Kasumi-1 (cell line): ENCODE results near the gene SIGLEC5.

Experiments
- DNase-seq, 2 experiments: peaks; one replicate each; lab custom pipeline; 2025; lab: John Stamatoyannopoulos, UW

SIGLEC5 gene

DNA sequence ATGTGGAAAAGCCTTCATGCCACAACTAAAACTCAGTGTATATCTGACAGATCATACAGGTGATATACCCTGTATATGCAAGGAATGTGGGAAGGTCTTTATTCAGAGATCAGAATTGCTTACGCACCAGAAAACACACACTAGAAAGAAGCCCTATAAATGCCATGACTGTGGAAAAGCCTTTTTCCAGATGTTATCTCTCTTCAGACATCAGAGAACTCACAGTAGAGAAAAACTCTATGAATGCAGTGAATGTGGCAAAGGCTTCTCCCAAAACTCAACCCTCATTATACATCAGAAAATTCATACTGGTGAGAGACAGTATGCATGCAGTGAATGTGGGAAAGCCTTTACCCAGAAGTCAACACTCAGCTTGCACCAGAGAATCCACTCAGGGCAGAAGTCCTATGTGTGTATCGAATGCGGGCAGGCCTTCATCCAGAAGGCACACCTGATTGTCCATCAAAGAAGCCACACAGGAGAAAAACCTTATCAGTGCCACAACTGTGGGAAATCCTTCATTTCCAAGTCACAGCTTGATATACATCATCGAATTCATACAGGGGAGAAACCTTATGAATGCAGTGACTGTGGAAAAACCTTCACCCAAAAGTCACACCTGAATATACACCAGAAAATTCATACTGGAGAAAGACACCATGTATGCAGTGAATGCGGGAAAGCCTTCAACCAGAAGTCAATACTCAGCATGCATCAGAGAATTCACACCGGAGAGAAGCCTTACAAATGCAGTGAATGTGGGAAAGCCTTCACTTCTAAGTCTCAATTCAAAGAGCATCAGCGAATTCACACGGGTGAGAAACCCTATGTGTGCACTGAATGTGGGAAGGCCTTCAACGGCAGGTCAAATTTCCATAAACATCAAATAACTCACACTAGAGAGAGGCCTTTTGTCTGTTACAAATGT, 42.7 kb downstream of the SIGLEC5 start:
- no peak for DNase-seq

DNA sequence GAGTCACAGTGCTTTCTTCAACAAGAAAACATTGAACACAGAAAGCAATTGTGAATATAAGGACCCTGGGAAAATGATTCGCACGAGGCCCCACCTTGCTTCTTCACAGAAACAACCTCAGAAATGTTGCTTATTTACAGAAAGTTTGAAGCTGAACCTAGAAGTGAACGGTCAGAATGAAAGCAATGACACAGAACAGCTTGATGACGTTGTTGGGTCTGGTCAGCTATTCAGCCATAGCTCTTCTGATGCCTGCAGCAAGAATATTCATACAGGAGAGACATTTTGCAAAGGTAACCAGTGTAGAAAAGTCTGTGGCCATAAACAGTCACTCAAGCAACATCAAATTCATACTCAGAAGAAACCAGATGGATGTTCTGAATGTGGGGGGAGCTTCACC, 43.4 kb downstream of the SIGLEC5 start:
- no peak for DNase-seq

DNA sequence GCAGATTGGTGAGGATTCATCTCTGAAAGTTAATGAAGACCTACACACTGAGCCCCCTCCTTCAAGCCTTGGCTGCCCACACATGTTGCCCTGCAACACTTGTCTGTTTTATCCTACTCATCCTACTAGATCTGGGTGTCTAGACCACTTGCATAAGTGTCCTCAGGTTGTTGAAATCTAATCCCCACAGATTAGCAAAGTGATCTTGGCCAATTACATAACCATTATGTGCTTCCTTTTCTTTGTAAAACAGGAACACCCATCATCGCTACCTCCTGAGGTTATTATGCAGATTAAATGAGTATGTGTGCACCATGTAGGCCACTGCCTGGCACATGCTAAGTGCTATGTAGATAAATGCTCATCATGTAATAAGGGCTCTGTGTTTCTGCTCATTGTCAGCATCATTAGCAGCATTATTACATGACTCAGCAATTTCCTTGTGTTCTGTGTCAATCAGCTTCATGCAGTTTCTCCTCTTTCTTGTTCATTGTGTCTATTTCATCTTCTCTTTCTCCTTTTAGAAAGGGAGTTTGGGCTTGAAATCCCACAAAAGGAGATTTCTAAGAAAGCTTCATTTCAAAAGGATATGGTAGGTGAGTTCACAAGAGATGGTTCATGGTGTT, 44.0 kb downstream of the SIGLEC5 start:
- peak; percentile 16 to 27 for DNase-seq

DNA sequence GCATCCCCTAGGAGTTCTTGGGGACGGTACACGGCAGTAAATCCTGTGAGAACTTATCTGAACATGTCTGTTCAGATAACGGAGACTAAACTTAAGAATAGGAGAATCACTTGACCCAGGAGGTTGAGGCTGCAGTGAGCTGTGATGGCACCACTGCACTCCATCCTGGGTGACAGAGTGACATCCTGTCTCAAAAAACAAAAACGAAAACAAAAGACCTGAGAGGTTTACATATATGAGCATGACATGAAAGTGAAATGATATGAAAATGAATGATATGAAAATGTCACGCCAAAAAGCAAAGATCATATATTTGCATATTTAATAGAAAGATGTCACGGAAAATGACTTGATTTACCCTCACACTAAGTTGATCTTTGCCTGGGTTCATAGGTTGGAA, 53.4 kb downstream of the SIGLEC5 start:
- DNase-seq = no peak

DNA sequence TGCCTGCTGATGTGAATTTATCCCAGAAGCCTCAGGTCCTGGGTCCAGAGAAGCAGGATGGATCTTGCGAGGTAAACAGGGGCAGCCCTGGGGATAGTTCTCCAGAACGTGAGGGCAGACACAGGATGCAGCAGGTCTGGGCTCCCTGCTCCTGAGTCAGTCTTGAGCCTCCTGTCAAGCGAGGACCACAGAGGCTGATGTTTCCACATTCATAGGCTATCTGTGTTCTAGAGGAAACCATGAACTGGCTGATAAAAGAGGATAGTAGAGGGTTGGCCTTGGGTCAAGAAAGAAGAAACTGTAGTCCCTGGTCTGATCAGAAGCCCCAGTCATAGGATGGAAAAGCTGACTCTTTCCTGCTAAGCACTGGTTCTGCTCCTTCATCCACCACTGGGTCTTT, 56.9 kb downstream of the SIGLEC5 start:
- no peak for DNase-seq

DNA sequence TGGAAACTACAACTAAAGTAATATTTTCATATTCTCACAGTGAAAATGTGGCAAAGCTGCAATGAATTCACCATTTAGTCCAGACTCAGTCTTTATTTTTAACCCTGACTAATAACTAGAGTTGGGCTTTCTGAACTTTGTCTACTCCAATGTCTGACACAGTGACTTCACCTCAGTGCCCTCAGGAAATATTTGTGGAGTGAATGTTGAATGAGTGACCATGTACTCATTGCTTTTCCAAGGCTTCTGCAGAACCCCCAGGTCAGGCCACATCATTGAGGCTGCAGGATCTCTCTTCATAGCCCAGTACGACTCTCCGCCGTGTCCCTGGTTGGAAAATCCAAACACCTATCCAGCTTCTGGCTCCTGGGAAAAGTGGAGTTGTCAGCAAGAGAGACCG, 57.3 kb downstream of the SIGLEC5 start:
- DNase-seq = no peak

DNA sequence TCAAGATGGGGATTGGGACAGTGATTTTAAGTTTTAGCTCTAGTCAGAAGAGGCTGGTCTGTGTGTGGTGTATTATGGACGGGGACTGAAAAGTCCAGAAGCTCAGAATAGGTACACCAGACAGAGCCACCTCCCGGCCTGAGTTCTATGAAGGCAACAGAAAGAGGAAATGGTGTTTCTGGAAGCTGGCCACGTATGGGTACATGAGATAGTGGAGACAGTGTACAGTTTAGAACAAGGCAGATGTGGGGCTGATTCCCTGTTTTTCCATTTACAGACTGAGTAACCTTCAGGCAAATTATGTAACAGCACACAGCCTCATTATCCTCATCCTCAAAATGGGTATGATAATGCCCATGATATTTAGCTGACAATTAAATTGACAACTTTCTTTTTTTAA, 57.8 kb downstream of the SIGLEC5 start:
- peak; percentile 32 to 37 for DNase-seq

DNA sequence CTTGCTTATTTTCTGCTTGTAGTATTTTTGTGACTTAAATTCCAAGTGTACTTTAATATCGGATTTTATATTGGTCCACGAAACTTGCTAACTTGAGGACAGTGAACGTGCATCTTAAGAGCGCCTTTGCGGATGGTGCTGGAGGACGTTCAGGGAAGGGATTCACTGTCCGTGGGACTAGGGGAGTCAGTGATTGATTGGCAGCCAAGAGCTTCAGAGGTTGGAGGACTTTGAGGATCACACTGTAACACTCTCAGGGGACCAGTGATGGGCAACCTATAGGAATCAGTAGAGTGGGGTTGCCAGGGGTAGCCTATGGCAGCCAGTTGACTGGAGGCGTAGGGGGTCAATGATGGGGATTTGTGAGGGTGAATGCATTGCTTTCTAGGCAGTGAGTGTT, 58.6 kb downstream of the SIGLEC5 start:
- DNase-seq = no peak

DNA sequence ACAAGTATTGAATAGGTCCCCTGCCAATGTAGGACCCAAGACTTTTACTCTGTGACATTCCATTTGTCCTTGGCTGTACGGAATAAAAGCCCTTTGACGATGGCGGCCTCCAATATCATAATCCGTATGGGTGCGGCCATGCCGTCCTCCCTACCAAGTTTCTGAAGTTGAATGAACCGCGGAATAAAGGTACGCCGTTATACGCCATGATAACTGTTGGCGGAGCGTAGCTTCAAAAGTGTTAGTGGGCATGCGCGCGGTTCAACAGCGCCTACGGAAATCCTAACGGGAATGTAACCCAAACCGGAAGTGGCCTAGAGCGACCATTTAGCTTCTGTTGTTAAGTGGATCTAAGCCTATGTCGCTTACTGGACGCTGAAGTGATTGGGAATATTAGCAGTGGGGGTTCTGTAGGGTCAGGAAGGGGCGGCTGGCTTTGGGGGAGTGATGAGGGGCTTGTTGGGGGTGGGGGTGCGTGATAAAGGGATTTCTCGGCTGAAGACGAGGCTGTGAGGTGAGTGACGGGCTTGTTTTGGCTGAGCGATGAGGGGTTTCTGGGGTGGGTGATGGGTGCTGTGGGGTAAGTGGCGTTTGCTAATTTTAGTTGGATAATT, 59.1 kb downstream of the SIGLEC5 start, which contains the start of gene ZNF175:
TSS of gene ZNF175 (plus strand) at position 322 of the 614 bp plus-strand sequence. CDS start 2,047 bp downstream, outside the sequence.
- DNase-seq = peak; percentile 93 to 94

DNA sequence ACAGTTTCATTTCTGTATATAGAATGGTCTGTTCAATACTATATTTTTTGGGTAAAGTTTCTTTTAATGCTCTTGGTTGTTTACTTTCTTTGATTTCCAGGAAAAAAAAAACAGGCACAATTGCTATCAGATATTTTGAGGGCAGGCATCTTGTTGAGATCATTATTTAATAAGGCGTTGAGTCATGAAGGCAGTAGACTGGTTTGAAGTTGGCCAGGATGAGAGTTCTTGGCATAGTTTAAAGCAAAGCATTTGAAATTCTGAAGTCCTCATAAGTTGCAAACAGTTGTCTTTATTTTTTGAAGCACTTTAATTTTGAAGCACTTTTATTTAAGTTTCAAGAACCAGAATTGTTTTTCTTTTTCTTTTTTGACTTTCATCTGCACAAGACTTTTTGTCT, 61.7 kb downstream of the SIGLEC5 start:
- DNase-seq = no peak

DNA sequence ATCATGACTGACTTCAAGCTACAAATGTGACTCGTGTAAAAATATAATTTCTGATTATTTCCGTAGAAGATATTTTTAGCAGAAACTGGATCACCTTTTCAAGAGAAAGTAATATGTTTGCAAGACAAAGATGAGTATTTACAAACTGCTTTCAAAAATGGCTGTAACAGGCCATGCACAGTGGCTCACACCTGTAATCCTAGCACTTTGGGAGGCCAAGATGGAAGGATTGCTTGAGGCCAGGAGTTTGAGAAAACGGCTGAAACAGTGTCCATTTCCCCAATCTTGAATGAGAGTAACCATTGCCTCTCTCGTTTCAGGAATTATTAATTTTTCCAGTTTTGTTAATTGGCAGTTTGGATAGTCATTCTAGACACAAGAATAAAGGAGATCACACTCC, 62.6 kb downstream of the SIGLEC5 start:
- DNase-seq = no peak

DNA sequence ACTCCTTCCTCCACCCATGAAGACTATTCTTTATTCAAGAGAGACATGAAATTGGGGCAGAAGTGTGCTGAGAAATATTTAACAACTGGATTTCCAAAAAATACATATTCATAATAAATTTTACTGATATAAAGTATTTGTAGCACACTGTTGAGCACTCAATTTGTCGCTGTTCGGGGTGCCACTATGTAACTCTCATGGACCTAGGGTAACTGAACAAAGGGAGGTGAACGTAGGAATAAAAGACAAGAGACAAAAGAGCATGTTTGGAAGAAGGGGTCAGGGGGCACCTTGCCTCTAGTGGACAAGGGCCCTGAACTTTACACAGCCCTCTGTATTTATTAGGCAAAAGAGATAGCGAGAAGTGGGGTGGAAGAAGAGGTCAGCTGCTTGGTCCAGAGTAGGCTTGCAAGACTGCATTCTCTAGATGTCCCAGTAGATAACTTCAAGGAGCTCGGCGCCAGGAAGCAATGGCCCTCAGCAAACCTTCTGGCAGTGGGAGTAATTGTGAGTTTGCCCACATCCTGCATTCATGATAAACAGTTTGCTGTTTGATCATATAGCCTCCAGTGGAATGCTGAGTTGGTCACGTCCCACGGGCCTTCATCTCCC, 63.6 kb downstream of the SIGLEC5 start:
- no peak for DNase-seq

DNA sequence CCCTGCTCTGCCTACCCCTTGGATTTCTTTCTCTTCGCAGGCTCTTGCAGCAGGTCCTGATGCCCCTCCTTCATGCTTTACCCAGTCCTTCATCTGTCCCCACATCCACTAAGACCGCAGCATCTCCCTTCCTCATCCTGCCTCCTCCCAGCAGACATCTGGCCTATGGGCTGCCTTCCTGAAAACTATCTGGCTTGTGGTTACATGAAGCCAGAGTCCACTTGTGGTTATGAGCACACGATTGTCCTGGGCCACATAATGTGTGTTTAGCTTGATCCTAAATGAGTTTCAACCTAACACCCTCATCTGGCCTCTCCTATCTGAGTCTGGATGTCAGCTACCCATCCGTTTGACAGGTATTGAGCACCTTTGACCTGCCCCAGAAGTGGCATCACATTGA, 64.6 kb downstream of the SIGLEC5 start:
- DNase-seq = no peak

DNA sequence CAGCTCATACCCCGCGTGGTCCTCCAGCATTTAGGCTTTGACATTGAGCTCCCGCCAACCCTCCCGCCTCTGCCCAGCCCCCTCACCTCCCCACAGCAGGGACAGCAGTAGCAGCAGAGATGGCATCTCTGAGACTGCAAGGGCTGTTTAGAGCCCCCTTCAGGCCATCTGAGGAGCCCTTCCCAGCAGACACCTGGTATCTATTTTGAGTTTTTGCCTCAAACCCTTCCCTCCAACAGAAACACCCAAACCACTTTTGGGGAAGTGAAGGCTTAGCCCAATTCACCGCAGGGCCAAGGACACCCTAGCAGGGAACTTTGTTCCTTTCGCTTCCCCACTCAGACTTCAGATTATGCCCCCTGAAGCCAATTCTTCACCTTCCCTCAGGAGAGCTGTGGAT, 65.4 kb downstream of the SIGLEC5 start:
- DNase-seq = peak; percentile 32 to 50
